ENCODE data around the gene ATP2C2. TPM values are rescaled to one million over a fixed set of nuclear protein-coding genes. Genes with fewer than 3 reads are reported as not detected.

The ATP2C2 gene
- total and polyA plus RNA-seq, 2 experiments from 2014 or later: 2.1 TPM

DNA sequence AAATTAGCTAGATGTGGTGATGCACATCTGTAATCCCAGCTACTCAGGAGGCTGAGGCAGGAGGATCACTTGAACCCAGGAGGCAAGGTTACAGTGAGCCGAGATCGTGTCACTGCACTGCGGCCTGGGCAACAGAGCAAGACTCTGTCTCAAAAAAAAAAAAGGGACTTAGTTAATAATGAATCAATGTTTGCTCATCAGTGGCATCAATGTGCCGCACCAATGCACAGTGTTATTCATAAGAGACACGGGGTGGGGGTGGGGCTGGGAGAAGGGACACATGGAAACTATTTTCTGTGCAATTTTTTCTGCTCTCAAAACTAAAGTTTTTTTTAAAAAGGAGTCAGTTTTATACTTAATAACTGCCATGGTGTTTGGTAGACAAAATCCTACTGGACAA, 6.8 kb upstream of the ATP2C2 start (continued):
- TF ChIP-seq, protein P1, sequence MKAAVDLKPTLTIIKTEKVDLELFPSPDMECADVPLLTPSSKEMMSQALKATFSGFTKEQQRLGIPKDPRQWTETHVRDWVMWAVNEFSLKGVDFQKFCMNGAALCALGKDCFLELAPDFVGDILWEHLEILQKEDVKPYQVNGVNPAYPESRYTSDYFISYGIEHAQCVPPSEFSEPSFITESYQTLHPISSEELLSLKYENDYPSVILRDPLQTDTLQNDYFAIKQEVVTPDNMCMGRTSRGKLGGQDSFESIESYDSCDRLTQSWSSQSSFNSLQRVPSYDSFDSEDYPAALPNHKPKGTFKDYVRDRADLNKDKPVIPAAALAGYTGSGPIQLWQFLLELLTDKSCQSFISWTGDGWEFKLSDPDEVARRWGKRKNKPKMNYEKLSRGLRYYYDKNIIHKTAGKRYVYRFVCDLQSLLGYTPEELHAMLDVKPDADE (IDR thresholded peaks at IDR 0.05): no peak
- TF ChIP-seq NANOG (IDR thresholded peaks at IDR 0.05; ENCODE audit: borderline replicate concordance): no peak
- no peak for TF ChIP-seq JUNB (IDR thresholded peaks at IDR 0.05; ENCODE audit: unreplicated experiment)
- TF ChIP-seq ZNF114 (CRISPR knock-in tag; IDR thresholded peaks at IDR 0.05): no peak
- TF ChIP-seq REST (IDR thresholded peaks at IDR 0.05; ENCODE audit: unreplicated experiment): no peak

GRCh38 chr16:84362471-84362941, 5.8 kb upstream of the ATP2C2 start:
- no peaks in the 10 kb centered on the region for H4K20me1 ChIP-seq (replicated peaks; ENCODE audit: insufficient read depth)
- peak; percentile 36 for ATAC-seq
- no peak overlapping the region for H3K4me3 Mint-ChIP-seq
- H3K9me2 ChIP-seq (ENCODE audit: insufficient read depth): no peaks in the 10 kb centered on the region
- no peak overlapping the region for H3K4me3 ChIP-seq
- H3K36me3 ChIP-seq (ENCODE audit: insufficient read depth): no peaks in the 10 kb centered on the region
- H3K4me2 ChIP-seq: no peak overlapping the region; the same call in 1 of the 2 replicates
- no peak overlapping the region for H3K27ac ChIP-seq (ENCODE audit: low read depth)
- no peaks in the 10 kb centered on the region for H3K79me2 ChIP-seq (replicated peaks; ENCODE audit: insufficient read depth)
- H3F3A ChIP-seq (replicated peaks; ENCODE audit: low read depth): no peaks in the 10 kb centered on the region
- TF ChIP-seq EZH2phosphoT487 (IDR thresholded peaks at IDR 0.05; ENCODE audit: unreplicated experiment) (no peak), NANOG (IDR thresholded peaks at IDR 0.05; ENCODE audit: borderline replicate concordance) (no peak), EZH2 (IDR thresholded peaks at IDR 0.05; ENCODE audit: low read depth, unreplicated experiment) (no peak)
- no peak overlapping the region for H3K27ac Mint-ChIP-seq
- DNase-seq (ENCODE audit: low spot score): peak; percentile 27
- peaks cover 36% of the 10 kb centered on the region for H3K4me1 Mint-ChIP-seq
- peaks cover 9% of the 10 kb centered on the region for H3K27me3 ChIP-seq (ENCODE audit: insufficient read depth)
- H3K9me3 Mint-ChIP-seq: no peaks in the 10 kb centered on the region; the same call in 2 of the 3 replicates
- H3K36me3 Mint-ChIP-seq (ENCODE audit: low read depth): no peaks in the 10 kb centered on the region
- H3K4me1 ChIP-seq (ENCODE audit: insufficient read depth): no peaks in the 10 kb centered on the region; the same call in 1 of the 2 replicates
- peak overlapping the region; percentile 47; the same call in 1 of the 2 replicates for H2AFZ ChIP-seq
- peaks cover 9% of the 10 kb centered on the region for H3K27me3 Mint-ChIP-seq (ENCODE audit: insufficient read depth, low read depth, poor library complexity)

DNA sequence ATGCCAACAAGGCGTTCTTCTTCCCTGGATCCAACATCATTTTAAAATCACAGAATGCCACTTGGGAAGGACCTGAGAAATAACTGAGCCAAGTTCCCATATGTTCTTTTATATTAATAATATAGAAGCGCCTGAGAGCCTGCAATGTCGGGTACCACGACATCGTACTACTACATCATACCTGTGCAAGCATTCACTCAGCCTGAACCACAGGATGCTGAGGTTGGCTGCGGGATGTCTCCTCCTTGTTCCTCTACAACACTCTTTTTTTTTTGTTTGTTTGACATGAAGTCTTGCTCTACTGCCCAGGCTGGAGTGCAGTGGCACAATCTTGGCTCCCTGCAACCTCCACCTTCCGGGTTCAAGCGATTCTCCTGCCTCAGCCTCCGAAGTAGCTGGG, 2.1 kb upstream of the ATP2C2 start:
- Histone ChIP-seq H3K27ac (ENCODE audit: low read depth) (no peak overlapping the region), H3K79me2 (replicated peaks; ENCODE audit: insufficient read depth) (no peaks in the 10 kb centered on the region), H3K27me3 (ENCODE audit: insufficient read depth) (peaks cover 26% of the 10 kb centered on the region), H3F3A (replicated peaks; ENCODE audit: low read depth) (no peaks in the 10 kb centered on the region), H3K36me3 (ENCODE audit: insufficient read depth) (no peaks in the 10 kb centered on the region), H3K4me2 (no peak overlapping the region), H2AFZ (no peak overlapping the region), H4K20me1 (replicated peaks; ENCODE audit: insufficient read depth) (no peaks in the 10 kb centered on the region), H3K4me1 (ENCODE audit: insufficient read depth) (peaks cover 21% of the 10 kb centered on the region), H3K4me3 (no peak overlapping the region), H3K9me2 (ENCODE audit: insufficient read depth) (no peaks in the 10 kb centered on the region)
- DNase-seq (ENCODE audit: low spot score) (no peak), ATAC-seq (no peak)
- Mint-ChIP-seq H3K4me3 (no peak overlapping the region), H3K9me3 (no peaks in the 10 kb centered on the region), H3K27me3 (ENCODE audit: insufficient read depth, low read depth, poor library complexity) (peaks cover 20% of the 10 kb centered on the region), H3K4me1 (peaks cover 34% of the 10 kb centered on the region), H3K36me3 (ENCODE audit: low read depth) (no peaks in the 10 kb centered on the region), H3K27ac (no peak overlapping the region)
- TF ChIP-seq EZH2 (IDR thresholded peaks at IDR 0.05; ENCODE audit: low read depth, unreplicated experiment) (no peak), JUNB (IDR thresholded peaks at IDR 0.05; ENCODE audit: unreplicated experiment) (no peak)
- TF ChIP-seq, protein P1 (IDR thresholded peaks at IDR 0.05): no peak
